H1 (cell line): ENCODE results near the gene EPB41L1. TPM values are rescaled to one million over a fixed set of nuclear protein-coding genes. Genes with fewer than 3 reads are reported as not detected.

Experiments used
- RNF2 ChIP-seq: fragments of 200-900, 300-1000 bp; sonication (generic); IDR thresholded peaks from 2 replicates; pipeline ENCODE4 v1.7.1; 2016; ENCODE audit warnings: borderline replicate concordance, low read depth, mild to moderate bottlenecking, antibody characterized with exemption, low read length; ENCODE audit not compliant: poor library complexity, severe bottlenecking; ENCODE audit errors: missing control alignments
- polyA plus RNA-seq, 7 experiments: library from polyadenylated mRNA; depleted of rRNA in 3 of 7; stranded (reverse) in 5 of 7; unstranded in 2 of 7; fragments of >200 nt in 5 of 7; fragments of 200-250 nt in 2 of 7; gene quantifications; 1 replicate in 5 of 7; 2 replicates in 1 of 7; 4 replicates in 1 of 7; pipeline versions ENCODE4 v1.2.1 to v1.2.3, GENCODE V29; 2011 to 2013; ENCODE audit warnings: missing spikeins in 2 of 7, mixed read lengths in 2 of 7
- total RNA-seq: library from RNA; stranded (reverse); fragmentation: NEBNext Ultra II Directional; extraction: Animal tissue kit (Norgen Biotek cat#: 25700); gene quantifications from 2 replicates; pipeline ENCODE4 v1.2.1, GENCODE V29; 2021

Gene EPB41L1
- total and polyA plus RNA-seq, 2 of the 8 experiments (the other 6 are each of a cell fraction or from before 2014, with no cell fraction given): 14.8 to 36.0 TPM

- no peak for TF ChIP-seq RNF2
Observed at GRCh38 chr20:36228770-36229169, 74.2 kb downstream of the EPB41L1 start (continued).
